ENCODE data around the gene TTC28. TPM values are rescaled to one million over a fixed set of nuclear protein-coding genes. Genes with fewer than 3 reads are reported as not detected.

Gene TTC28
- total RNA-seq, 2 experiments from 2014 or later = 1.2 to 3.6 TPM

GRCh38 chr22:28023774-28024173 is 655.9 kb downstream of the TTC28 start:
- Mint-ChIP-seq H3K9me3 (ENCODE audit: low read depth) (no peaks in the 10 kb centered on the region), H3K27ac (no peak overlapping the region), H3K27me3 (no peaks in the 10 kb centered on the region), H3K36me3 (no peaks in the 10 kb centered on the region), H3K4me1 (peaks cover 10% of the 10 kb centered on the region), H3K4me3 (no peak overlapping the region)
- ATAC-seq = no peak
- peak; percentile 27 for DNase-seq
- CTCF ChIA-PET = no interaction called here

- CTCF ChIA-PET = no interaction called here
- Mint-ChIP-seq H3K4me3 (no peak overlapping the region), H3K4me1 (peaks cover 11% of the 10 kb centered on the region), H3K27ac (no peak overlapping the region), H3K9me3 (ENCODE audit: low read depth) (no peaks in the 10 kb centered on the region), H3K36me3 (no peaks in the 10 kb centered on the region), H3K27me3 (no peaks in the 10 kb centered on the region)
- DNase-seq = peak; percentile 5
- no peak for ATAC-seq
These were observed 656.6 kb downstream of the TTC28 start for GRCh38 chr22:28023036-28023435.

DNA sequence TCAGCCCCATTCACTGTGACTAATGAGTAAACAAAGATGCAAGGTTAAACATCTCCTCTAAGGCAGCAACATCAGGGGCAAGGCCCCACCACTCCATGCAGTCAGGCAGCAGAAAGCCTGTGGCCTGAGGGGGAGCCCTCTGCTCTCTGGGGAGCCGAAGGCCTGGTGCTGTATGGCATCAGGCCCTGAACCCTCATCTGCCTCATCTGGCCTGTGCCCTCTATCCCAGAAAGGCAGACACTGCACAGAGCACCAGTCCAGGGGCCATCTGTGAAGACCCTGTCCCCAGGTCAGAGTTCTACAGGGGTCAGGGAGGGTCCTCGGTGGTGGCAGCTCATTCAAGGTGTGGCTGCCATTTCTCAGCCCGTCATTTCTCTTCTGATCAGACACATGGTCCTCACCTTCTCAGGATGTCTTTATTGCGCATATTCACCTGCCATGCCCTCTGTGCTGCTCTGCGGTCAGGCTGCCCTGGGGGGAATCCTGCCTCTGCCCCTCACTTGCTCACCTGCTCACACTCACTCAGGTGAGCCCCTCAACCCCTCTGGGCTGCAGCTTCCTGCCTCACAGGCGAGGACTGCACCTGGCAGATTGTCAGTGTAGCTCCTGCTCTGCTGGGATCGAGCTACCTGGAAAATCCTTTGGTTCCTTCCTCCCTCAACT is 657.5 kb downstream of the TTC28 start:
- Mint-ChIP-seq H3K27me3 (no peaks in the 10 kb centered on the region), H3K36me3 (no peaks in the 10 kb centered on the region), H3K4me3 (no peak overlapping the region), H3K27ac (no peak overlapping the region), H3K9me3 (ENCODE audit: low read depth) (no peaks in the 10 kb centered on the region), H3K4me1 (peaks cover 11% of the 10 kb centered on the region)
- DNase-seq (peak; percentile 32), ATAC-seq (no peak)
- CTCF ChIA-PET = no interaction called here

DNA sequence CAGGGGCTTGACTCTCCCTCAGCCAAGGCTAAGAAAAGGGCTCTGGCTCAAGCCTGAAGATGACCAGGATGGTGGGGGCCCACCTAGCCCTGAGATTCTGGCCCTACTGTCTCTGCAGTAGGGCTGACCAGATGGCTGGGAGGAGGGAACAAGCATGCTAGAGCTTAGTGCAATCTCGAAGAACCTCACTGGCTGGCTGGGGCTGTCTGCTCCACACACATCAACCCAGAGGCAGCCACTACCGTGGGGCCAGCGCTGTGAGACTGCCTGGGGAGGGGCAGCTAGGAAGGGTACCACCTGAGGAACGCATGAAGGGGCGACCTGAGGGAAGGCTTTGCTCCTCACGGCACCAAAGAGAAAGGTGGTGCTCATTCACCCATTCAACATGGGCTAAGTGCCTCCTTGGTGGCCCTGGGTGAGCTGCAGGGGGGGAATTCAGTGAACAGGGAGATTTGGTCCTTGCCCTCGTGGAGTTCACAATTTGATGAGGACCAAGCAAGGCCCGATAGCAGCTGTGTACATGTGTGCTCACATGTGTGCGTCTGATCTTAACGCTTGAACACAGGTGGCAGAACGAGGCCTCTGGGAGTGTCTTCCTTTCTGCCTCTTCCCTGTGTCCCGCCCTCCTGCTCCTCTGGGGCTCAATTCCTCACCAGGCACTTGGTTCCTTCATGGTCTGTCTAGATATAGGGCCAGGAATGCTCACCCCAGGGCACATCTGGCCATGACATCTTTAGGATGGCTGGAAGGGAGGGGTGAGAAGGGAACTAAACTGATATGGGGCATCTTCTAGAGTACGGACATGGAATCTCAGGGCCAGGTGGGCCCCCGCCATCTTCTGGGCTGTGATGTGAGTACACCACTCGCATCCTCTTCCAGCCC is 658.3 kb downstream of the TTC28 start:
- peaks cover 11% of the 10 kb centered on the region for H3K4me1 Mint-ChIP-seq
- no peak overlapping the region for H3K4me3 Mint-ChIP-seq
- no peaks in the 10 kb centered on the region for H3K36me3 Mint-ChIP-seq
- peak; percentile 36 for DNase-seq
- CTCF ChIA-PET = interaction anchor here (1.2 to 2.1 kb wide), 6 partner anchors 7 to 1020 kb away, joined by 3 to 12 read pairs (median 4); no protein-coding TSS in a partner anchor
- ATAC-seq = no peak
- H3K9me3 Mint-ChIP-seq (ENCODE audit: low read depth) = no peaks in the 10 kb centered on the region
- H3K27me3 Mint-ChIP-seq = no peaks in the 10 kb centered on the region
- H3K27ac Mint-ChIP-seq = no peak overlapping the region

DNA sequence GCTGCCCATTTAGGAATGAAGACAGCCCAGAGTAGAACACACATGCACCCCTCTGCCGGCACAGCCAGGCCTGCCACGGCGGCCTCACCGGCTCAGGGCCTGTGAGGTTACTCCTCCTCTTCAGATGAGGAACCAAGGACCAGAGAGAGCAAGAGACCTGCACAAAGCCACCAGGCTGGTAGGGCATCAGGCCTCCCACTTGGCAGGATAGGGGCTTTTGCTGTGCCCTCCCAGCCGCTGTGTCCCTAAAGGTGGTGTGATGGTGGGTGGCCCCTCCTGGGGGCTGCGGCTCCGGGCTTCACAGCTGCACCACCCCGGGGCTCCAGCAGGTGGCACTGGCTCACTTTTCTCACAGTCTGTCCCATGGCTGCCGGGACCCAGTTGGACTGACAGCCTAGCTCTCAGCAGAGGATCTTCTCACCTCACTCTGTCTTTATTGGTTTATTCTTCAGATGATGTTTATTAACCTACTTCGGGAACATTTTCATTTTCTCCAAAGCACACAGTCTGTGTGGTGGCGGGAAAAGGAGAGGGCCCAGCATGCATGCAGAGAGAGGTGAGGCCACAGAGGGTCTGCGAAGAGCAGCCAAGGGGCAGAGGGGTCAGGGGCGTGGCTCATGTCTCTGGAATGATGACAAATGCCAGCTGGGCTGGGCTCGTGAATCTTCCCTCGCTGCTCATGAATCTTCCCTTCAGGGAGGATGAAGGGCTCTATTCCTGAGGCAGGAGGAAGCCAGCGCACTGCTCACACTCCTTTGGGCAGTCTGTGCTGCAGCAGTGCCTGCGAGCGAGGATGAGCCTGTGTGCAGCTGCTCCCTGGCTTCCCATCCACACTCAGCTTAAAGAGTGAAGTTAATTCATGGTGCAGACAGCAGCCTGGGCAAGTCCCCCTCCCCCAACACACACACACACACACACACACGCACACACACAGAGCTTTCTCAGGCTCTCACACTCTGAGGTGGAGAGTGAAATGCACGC is 659.5 kb downstream of the TTC28 start:
- ATAC-seq (peak; percentile 76), DNase-seq (peak; percentile 66)
- no peaks in the 10 kb centered on the region for H3K27me3 Mint-ChIP-seq
- no peaks in the 10 kb centered on the region for H3K36me3 Mint-ChIP-seq
- no peaks in the 10 kb centered on the region for H3K9me3 Mint-ChIP-seq (ENCODE audit: low read depth)
- peaks cover 13% of the 10 kb centered on the region for H3K4me1 Mint-ChIP-seq
- CTCF ChIA-PET = interaction anchor here (0.7 to 2.1 kb wide), 17 partner anchors 9 to 1021 kb away, joined by 3 to 12 read pairs (median 3); no protein-coding TSS in a partner anchor
- no peak overlapping the region for H3K4me3 Mint-ChIP-seq
- H3K27ac Mint-ChIP-seq = no peak overlapping the region

GRCh38 chr22:28019360-28019759 is 660.3 kb downstream of the TTC28 start:
- H3K36me3 Mint-ChIP-seq = no peaks in the 10 kb centered on the region
- no peak overlapping the region for H3K4me3 Mint-ChIP-seq
- CTCF ChIA-PET = interaction anchor here (0.7 to 2.1 kb wide), 12 partner anchors 9 to 1022 kb away, joined by 3 to 7 read pairs (median 3); no protein-coding TSS in a partner anchor
- H3K27me3 Mint-ChIP-seq = no peaks in the 10 kb centered on the region
- ATAC-seq (no peak), DNase-seq (no peak)
- H3K9me3 Mint-ChIP-seq (ENCODE audit: low read depth) = no peaks in the 10 kb centered on the region
- no peak overlapping the region for H3K27ac Mint-ChIP-seq
- H3K4me1 Mint-ChIP-seq = peaks cover 18% of the 10 kb centered on the region

DNA sequence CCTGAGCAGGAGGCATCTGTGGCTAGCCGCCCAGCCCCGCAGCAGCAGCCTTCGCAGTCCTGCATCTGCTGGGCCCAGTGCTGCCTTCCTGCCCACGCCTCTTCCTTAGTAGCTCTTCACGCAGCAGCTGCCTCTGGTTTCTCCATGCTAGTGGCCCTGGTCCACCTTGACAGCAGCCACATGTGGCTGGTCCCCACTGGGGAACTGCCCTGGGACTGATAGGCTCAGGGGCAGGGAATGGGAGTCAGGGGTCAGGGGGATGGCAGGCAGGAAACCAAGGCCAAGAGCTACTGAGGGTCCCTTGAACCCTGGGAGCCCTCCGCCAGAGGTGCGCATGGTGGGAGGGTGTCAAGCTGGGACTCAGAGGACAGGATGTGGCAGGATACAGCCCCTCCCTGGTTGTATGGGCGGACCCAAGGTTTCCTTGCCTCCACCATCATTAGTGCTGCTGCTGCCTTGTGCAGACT is 661.1 kb downstream of the TTC28 start:
- Mint-ChIP-seq H3K4me1 (peaks cover 18% of the 10 kb centered on the region), H3K9me3 (ENCODE audit: low read depth) (no peaks in the 10 kb centered on the region), H3K27ac (no peak overlapping the region), H3K27me3 (no peaks in the 10 kb centered on the region), H3K4me3 (no peak overlapping the region), H3K36me3 (no peaks in the 10 kb centered on the region)
- DNase-seq (no peak), ATAC-seq (peak; percentile 40)
- CTCF ChIA-PET = interaction anchor here (0.7 to 1.9 kb wide), 5 partner anchors 10 to 593 kb away, joined by 3 to 6 read pairs (median 3); no protein-coding TSS in a partner anchor

GRCh38 chr22:28017859-28018258 is 661.8 kb downstream of the TTC28 start:
- H3K4me1 Mint-ChIP-seq = peaks cover 18% of the 10 kb centered on the region
- H3K9me3 Mint-ChIP-seq (ENCODE audit: low read depth) = no peaks in the 10 kb centered on the region
- CTCF ChIA-PET = no interaction called here
- no peaks in the 10 kb centered on the region for H3K27me3 Mint-ChIP-seq
- no peak overlapping the region for H3K27ac Mint-ChIP-seq
- H3K4me3 Mint-ChIP-seq = no peak overlapping the region
- H3K36me3 Mint-ChIP-seq = no peaks in the 10 kb centered on the region
- DNase-seq = no peak
- no peak for ATAC-seq

DNA sequence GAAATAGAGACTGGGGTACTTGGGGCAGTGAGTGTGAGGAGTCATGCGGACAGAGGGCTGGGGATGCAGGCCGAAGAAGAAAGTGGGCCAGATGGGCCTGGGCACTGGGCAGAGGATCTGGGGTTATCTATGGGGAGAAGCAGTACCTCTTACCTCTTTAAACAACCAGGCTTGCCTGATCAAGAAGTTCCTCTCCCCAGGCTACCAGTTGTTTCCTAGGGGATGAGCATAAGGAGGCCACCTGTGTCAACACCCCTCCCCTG is 662.2 kb downstream of the TTC28 start:
- ATAC-seq (no peak), DNase-seq (no peak)
- Mint-ChIP-seq H3K4me3 (no peak overlapping the region), H3K9me3 (ENCODE audit: low read depth) (no peaks in the 10 kb centered on the region), H3K27ac (no peak overlapping the region), H3K36me3 (no peaks in the 10 kb centered on the region), H3K27me3 (no peaks in the 10 kb centered on the region), H3K4me1 (peaks cover 18% of the 10 kb centered on the region)
- CTCF ChIA-PET = no interaction called here

- CTCF ChIA-PET = no interaction called here
- peaks cover 18% of the 10 kb centered on the region for H3K4me1 Mint-ChIP-seq
- DNase-seq (no peak), ATAC-seq (no peak)
- no peaks in the 10 kb centered on the region for H3K27me3 Mint-ChIP-seq
- H3K36me3 Mint-ChIP-seq = no peaks in the 10 kb centered on the region
- no peak overlapping the region for H3K4me3 Mint-ChIP-seq
- no peak overlapping the region for H3K27ac Mint-ChIP-seq
- no peaks in the 10 kb centered on the region for H3K9me3 Mint-ChIP-seq (ENCODE audit: low read depth)
These were observed 662.7 kb downstream of the TTC28 start for GRCh38 chr22:28016781-28017557.

DNA sequence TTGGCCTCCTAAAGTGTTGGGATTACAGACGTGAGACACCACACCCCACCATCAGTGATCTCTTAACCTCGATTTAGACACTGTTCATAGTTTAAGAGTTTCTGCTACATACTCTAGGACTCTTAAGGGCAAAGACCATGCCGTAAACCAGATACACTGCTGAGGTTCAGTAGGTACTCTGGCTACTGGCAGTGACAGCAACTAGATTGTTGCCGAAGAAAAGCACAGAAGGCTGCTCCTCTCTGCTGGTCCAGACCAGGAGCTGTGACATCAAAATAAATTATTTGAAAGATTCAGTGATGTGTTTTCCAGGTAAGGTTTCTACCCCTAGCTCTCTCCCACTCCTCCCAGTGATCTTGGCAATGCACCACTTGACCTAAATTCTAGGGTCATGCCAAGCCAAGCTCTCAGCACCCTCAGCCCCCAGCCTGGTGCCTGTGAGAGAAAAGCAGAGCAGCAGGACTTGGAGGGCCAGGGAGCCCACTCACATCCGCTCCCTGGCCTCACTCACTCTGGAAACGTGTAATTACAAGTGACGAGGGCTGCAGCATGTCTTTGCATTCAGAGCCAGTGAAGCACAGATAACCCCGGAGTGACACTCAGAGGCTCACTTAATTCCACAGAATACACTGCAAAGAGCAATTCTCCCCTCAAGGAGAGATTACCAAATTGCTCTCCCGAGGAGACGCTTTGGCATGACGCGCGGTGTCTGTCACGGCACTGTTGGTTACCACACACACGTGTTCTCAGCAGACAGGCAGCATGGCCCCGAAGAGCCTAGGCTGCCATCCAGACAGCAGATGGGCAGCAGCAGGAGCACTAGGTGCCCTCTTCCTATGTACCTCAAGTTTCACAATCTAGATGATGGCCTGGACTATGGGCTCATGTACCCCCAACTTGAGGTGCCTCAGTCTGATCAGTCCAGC is 663.7 kb downstream of the TTC28 start:
- no peak overlapping the region for H3K27ac Mint-ChIP-seq
- ATAC-seq = no peak
- H3K4me1 Mint-ChIP-seq = peaks cover 18% of the 10 kb centered on the region
- no peaks in the 10 kb centered on the region for H3K36me3 Mint-ChIP-seq
- DNase-seq = no peak
- no peak overlapping the region for H3K4me3 Mint-ChIP-seq
- H3K9me3 Mint-ChIP-seq (ENCODE audit: low read depth) = no peaks in the 10 kb centered on the region
- CTCF ChIA-PET = interaction anchor here (0.7 kb wide), 1 partner anchor 900 kb away, joined by 4 read pairs; no protein-coding TSS in a partner anchor
- no peaks in the 10 kb centered on the region for H3K27me3 Mint-ChIP-seq

DNA sequence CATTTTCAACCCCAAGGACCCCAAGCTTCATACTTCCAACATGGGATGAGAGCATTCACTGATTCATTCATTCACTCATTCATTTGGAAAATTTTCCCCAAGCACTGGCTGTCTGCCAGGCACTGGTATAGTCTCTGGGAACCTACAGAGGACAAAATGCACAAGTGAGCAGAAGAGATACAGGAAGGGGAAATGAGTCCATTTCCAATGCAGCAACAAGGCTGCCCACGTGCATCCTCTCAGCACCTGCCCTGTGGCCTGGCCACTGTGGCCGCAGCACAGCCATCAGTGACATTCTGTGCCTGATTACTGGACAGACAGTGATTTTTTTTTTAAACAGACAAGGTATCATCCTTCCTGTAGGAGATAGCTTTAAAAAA is 664.6 kb downstream of the TTC28 start:
- no peaks in the 10 kb centered on the region for H3K9me3 Mint-ChIP-seq (ENCODE audit: low read depth)
- DNase-seq (no peak), ATAC-seq (no peak)
- CTCF ChIA-PET = interaction anchor here (0.7 to 1.2 kb wide), 2 partner anchors 11 to 901 kb away, joined by 3 to 4 read pairs; no protein-coding TSS in a partner anchor
- no peak overlapping the region for H3K4me3 Mint-ChIP-seq
- no peak overlapping the region for H3K27ac Mint-ChIP-seq
- no peaks in the 10 kb centered on the region for H3K36me3 Mint-ChIP-seq
- H3K27me3 Mint-ChIP-seq = no peaks in the 10 kb centered on the region
- H3K4me1 Mint-ChIP-seq = peaks cover 18% of the 10 kb centered on the region

Measured in activated CD8-positive, alpha-beta memory T cell treated with anti-CD3 and anti-CD28 coated beads, Interleukin-2, amount 10 ng/mL, durations not matched to agents 7 days and 5 days (primary cell).